HG02981 (cell line): ENCODE measurements around the gene AMIGO2.

Source experiments
- ATAC-seq: cut with Tn5 transposase; IDR thresholded peaks from one replicate; pipeline ENCODE4 v1.9.1; 2021; ENCODE audit warnings: mild to moderate bottlenecking, moderate library complexity; ENCODE audit not compliant: unreplicated experiment

Gene AMIGO2

GRCh38 chr12:47099610-47100009, 19.9 kb upstream of the AMIGO2 start:
- ATAC-seq: no peak

GRCh38 chr12:47098099-47098498, 18.3 kb upstream of the AMIGO2 start:
- ATAC-seq: no peak

- no peak for ATAC-seq
Measured at GRCh38 chr12:47097276-47097896, 17.6 kb upstream of the AMIGO2 start.

GRCh38 chr12:47095446-47096236, 15.9 kb upstream of the AMIGO2 start:
- no peak for ATAC-seq

GRCh38 chr12:47094804-47095203, 15.0 kb upstream of the AMIGO2 start:
- no peak for ATAC-seq

GRCh38 chr12:47091009-47091408, 11.2 kb upstream of the AMIGO2 start:
- no peak for ATAC-seq

GRCh38 chr12:47088021-47088944, 8.5 kb upstream of the AMIGO2 start:
- no peak for ATAC-seq

- ATAC-seq: no peak
Measured at GRCh38 chr12:47087088-47087688, 7.4 kb upstream of the AMIGO2 start.

GRCh38 chr12:47085815-47086252, 6.1 kb upstream of the AMIGO2 start:
- no peak for ATAC-seq

- no peak for ATAC-seq
Measured at GRCh38 chr12:47084172-47084571, 4.4 kb upstream of the AMIGO2 start.

GRCh38 chr12:47082796-47083621, 3.2 kb upstream of the AMIGO2 start:
- no peak for ATAC-seq

- no peak for ATAC-seq
Measured at GRCh38 chr12:47082283-47082682, 2.5 kb upstream of the AMIGO2 start.

- no peak for ATAC-seq
Measured at GRCh38 chr12:47080725-47081502, 1.2 kb upstream of the AMIGO2 start.

GRCh38 chr12:47079981-47080724, 394 bp upstream of the AMIGO2 start:
- peak; percentile 21 for ATAC-seq

- ATAC-seq: no peak
Measured at GRCh38 chr12:47078733-47079467, 859 bp downstream of the AMIGO2 start.

- ATAC-seq: no peak
Measured at GRCh38 chr12:47078086-47078395, 1.7 kb downstream of the AMIGO2 start.

- no peak for ATAC-seq
Measured at GRCh38 chr12:47077206-47078085, 2.3 kb downstream of the AMIGO2 start.
